NCI-H187 (cell line): ENCODE measurements around the gene METTL15.
"Not testable (repeated sequence)": the region's sequence is repeated elsewhere in the genome, so short reads cannot be mapped to it uniquely, and the experiment has no call there.

Experiments
- DNase-seq, 2 experiments: peaks; one replicate each; lab custom pipeline; 2025; lab: John Stamatoyannopoulos, UW

Gene METTL15

DNA sequence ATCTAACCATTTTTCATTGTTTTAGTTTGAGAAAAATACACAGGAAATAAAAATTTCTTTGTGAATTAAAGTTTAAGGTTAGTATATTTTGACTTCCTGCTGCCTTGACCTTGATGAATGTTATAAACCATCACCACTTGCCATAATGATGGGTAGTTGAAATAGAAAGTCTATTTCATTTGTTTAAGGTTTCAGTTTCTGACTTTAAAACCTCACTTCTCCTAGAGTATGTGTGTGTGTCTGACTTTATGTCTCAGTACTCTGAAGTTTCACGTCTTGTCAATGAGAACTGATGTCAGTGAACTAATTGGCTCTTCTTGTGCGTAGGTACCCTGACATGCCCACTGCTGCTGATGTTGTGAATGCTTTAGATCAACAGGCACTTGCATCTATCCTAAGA is 188.2 kb downstream of the METTL15 start:
- DNase-seq, result no peak

DNA sequence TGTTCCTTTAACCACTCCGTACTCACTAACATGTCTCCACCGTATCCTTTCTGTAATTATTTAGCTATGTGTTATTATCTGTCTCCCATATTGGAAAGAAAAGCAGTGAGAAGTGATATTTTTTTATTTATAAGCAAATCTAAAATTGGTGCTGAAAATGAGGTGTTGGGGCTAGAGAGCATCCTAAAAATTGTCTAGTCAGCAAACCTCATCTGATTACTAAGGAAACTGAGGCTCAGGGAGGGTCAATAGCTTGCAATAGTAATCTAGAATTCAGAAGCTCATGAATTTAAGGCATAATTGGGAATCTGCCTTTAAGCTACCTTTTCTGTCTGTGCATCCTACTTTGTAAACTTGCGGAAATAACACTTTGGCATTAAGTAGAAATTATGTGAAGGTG is 190.0 kb downstream of the METTL15 start:
- no peak for DNase-seq

- no peak for DNase-seq
Observed at GRCh38 chr11:28303477-28304191, 195.4 kb downstream of the METTL15 start.

DNA sequence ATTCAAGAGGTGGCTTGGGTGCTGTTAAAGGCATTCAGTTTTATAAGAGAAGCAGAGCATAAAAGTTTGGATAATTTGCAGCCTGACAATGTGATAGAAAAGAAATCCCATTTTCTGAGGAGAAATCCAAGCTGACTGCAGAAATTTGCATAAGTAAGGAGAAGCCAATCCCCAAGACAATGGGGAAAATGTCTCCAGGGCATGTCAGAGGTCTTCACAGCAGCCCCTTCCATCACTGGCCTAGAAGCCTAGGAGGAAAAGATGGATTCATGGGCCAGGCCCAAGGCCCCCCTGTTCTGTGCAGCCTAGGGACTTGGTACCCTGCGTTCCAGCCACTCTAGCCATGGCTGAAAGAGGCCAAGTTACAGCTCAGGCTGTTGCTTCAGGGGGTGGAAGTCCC is 207.3 kb downstream of the METTL15 start:
- DNase-seq, result no peak

- no peak for DNase-seq
Observed at GRCh38 chr11:28318871-28319270, 210.7 kb downstream of the METTL15 start.

DNA sequence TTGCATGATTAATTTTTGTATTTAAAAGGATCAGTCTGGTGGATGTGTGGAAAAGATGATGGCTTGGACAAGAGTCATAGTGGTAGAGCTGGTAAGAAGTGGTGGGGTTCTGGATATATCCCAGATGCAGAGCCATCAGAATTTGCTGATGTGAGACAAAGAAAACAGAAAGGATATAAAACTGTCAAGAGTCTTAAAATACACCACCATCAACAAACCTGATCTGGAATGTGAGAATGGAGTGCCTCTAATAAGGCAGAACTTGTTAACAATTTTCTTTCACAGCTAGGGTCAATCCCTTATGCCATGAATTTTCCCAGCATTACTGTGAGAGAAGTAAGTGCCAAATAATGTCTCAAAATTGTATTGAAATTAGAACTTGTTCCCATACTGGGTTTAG is 215.4 kb downstream of the METTL15 start:
- DNase-seq, result no peak

DNA sequence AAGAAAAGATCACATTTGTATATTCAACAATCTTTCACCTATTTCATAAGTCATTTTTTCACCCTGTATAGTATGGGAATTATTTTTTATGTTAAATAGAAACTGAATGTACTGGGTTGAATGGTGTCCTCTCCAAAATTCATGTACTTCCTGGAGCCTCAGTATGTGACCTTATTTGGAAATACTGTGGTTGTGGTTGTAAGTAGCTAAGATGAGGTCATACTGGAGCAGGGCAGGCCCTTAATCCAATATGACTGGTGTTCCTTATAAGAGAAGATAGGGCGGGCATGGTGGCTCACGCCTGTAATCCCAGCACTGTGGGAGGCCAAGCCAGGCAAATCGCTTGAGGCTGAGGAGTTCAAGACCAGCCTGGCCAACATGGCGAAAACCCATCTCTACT is 224.2 kb downstream of the METTL15 start:
- DNase-seq, result not testable (repeated sequence)

- no peak for DNase-seq
Observed at GRCh38 chr11:28337701-28338100, 229.5 kb downstream of the METTL15 start.

DNA sequence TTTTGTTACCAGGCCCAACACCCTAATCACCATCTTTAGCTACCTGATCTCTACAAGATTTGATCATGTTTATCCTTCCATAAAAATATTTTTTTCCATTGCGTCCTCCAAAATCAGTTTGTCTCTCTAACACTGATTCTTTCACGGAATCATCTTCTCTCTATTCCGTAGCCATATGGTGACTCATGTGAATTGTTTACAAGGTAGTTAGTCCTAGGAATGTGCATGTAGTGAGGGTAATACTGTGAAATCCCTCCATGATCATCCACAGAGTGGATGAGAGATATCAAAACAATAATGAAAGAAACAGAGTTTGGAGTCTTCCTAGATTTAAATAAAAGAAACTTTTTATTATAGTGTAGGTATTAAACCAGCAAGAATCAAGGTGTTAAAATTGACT is 230.2 kb downstream of the METTL15 start:
- no peak for DNase-seq

GRCh38 chr11:28339488-28339887 is 231.3 kb downstream of the METTL15 start:
- DNase-seq, result no peak

GRCh38 chr11:28342716-28343115 is 234.5 kb downstream of the METTL15 start:
- no peak for DNase-seq

DNA sequence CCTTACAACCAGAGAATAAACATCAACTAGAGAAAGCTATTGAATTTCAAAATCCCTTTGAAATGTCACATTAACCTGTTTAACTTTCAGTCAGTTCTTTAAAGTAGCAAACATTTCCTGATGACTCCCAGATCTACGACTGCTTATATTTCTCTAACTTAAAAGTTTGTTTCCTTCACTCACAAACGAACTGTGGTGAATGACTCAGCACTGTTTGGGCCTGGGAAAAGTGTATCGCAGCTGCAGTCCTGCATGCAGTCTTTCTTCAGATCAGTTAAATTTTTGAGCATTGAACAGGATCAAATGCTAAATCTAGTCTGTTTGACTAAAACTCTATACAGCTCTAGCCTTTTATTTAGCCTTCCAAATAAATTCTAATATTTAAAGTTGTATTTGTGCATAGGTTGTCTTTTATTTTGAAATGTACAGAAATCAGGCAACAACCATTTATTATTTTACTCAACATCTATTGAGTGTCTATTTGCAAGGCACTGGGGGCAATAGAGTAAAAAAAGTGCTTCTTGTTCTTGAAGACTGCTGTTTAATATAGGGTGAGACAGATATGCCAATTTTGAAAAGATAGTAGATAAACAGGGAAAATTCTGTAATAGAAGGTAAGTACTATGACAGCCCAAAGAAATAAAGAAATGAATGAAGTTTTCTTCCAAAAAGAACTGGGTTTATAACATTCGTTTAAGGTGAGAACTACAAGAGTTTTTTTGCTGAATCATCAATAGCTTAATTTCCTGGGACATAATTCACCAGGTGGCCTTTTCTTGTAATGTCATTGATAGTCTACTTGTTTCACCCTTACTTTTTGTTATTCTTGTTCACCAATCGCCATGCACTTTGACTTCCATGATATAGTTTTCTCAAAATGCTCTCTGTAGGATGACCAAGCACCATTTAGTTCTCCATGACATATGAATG is 235.4 kb downstream of the METTL15 start:
- no peak for DNase-seq

- no peak for DNase-seq
Observed at GRCh38 chr11:28346209-28346608, 238.0 kb downstream of the METTL15 start.

GRCh38 chr11:28346721-28347120 is 238.5 kb downstream of the METTL15 start:
- DNase-seq, result no peak

DNA sequence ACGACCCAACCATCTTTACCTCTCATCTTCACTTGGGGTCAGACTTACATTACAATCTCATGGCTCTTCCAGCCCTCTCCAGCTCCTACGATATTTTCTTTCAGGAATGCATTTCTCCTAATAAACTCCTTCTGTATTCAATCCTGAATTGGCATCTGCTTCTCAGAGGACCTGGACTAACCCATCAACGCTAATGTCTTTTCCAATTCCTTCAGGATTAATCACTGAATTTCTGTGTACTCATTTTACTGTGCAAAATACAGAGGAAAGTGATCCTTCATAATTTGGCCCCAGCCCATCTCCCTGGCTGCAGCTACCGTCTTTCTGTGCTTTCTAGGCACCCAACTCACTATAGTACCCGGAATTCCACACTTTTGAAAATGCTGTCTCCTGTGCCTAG is 239.2 kb downstream of the METTL15 start:
- no peak for DNase-seq

DNA sequence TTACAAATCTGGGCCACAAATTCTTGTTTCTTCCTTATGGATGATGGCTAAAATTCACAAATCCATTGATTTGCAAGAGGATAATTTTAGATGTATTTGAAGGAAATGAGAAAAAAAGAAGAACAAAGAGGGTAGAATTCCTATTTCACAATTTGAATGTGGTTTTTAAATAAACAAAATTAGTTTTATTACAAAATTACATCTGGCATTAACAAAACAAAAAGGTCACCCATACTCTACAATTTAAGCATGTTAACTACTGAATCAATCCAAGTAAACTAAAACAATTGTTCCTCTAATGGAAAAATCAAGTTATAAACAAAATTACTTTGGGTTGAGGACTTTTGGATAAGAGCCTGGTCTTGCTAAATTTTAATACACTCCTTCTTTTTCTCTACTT is 242.0 kb downstream of the METTL15 start:
- DNase-seq, result no peak

- DNase-seq, result no peak
Observed at GRCh38 chr11:28353991-28354390, 245.8 kb downstream of the METTL15 start.

GRCh38 chr11:28366549-28367346 is 258.6 kb downstream of the METTL15 start:
- DNase-seq, result no peak

DNA sequence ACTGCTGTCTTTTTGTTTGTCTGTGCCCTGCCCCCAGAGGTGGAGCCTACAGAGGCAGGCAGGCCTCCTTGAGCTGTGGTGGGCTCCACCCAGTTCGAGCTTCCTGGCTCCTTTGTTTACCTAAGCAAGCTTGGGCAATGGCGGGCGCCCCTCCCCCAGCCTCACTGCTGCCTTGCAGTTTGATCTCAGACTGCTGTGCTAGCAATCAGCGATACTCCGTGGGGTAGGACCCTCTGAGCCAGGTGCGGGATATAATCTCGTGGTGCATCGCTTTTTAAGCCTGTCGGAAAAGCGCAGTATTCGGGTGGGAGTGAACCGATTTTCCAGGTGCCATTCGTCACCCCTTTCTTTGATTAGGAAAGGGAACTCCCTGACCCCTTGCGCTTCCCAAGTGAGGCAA is 269.9 kb downstream of the METTL15 start:
- not testable (repeated sequence) for DNase-seq
